GM18870 (cell line): ENCODE data around the gene DHDDS.

Experiments
- ATAC-seq: cut with Tn5 transposase; IDR thresholded peaks from one replicate; pipeline ENCODE4 v1.9.1; 2021; ENCODE audit warnings: moderate library complexity; ENCODE audit not compliant: unreplicated experiment

The DHDDS gene

GRCh38 chr1:26417111-26417759 is 14.9 kb upstream of the DHDDS start:
- no peak for ATAC-seq

- no peak for ATAC-seq
Observed at GRCh38 chr1:26418865-26419349, 13.2 kb upstream of the DHDDS start.

- ATAC-seq, result no peak
Observed at GRCh38 chr1:26419494-26419893, 12.6 kb upstream of the DHDDS start.

- no peak for ATAC-seq
Observed at GRCh38 chr1:26429721-26430120, 2.4 kb upstream of the DHDDS start.

- no peak for ATAC-seq
Observed at GRCh38 chr1:26432793-26433192, 672 bp downstream of the DHDDS start.

- ATAC-seq, result no peak
Observed at GRCh38 chr1:26434161-26434752, 2.1 kb downstream of the DHDDS start.

GRCh38 chr1:26438041-26438440 is 5.9 kb downstream of the DHDDS start:
- no peak for ATAC-seq

- ATAC-seq, result no peak
Observed at GRCh38 chr1:26440259-26440658, 8.1 kb downstream of the DHDDS start.

- no peak for ATAC-seq
Observed at GRCh38 chr1:26449868-26450267, 17.7 kb downstream of the DHDDS start.

- no peak for ATAC-seq
Observed at GRCh38 chr1:26450908-26451307, 18.8 kb downstream of the DHDDS start.

GRCh38 chr1:26452459-26453183 is 20.5 kb downstream of the DHDDS start:
- ATAC-seq, result no peak

GRCh38 chr1:26459148-26459547 is 27.0 kb downstream of the DHDDS start:
- no peak for ATAC-seq

- no peak for ATAC-seq
Observed at GRCh38 chr1:26459573-26460031, 27.5 kb downstream of the DHDDS start.

GRCh38 chr1:26468911-26469310 is 36.8 kb downstream of the DHDDS start:
- ATAC-seq, result no peak

GRCh38 chr1:26469558-26469957 is 37.4 kb downstream of the DHDDS start:
- ATAC-seq, result no peak

- ATAC-seq, result no peak
Observed at GRCh38 chr1:26470878-26471497, 38.9 kb downstream of the DHDDS start.

GRCh38 chr1:26471498-26472319 is 39.6 kb downstream of the DHDDS start:
- no peak for ATAC-seq

GRCh38 chr1:26472320-26472900 is 40.3 kb downstream of the DHDDS start, which contains the start of gene HMGN2:
HMGN2 (plus strand) TSS chr1:26472440; CDS start chr1:26472613, 173 bp downstream.
- ATAC-seq, result no peak

- ATAC-seq, result no peak
Observed at GRCh38 chr1:26472901-26473845, 41.1 kb downstream of the DHDDS start.
